HTR-8/SVneo (cell line): Measurements from ENCODE around the gene LRRC8A.
"Not testable (repeated sequence)": the region's sequence is repeated elsewhere in the genome, so short reads cannot be mapped to it uniquely, and the experiment has no call there.

Source experiments
- DNase-seq: peaks from one replicate; pipeline ENCODE4 v3.0.0; 2011; ENCODE audit warnings: low spot score, mixed read lengths; ENCODE audit not compliant: insufficient read length
- FAIRE-seq: peaks from 2 replicates; lab custom pipeline; 2011; peaks lifted over from hg19 to GRCh38; lab: Jason Lieb, UNC

The LRRC8A gene

DNA sequence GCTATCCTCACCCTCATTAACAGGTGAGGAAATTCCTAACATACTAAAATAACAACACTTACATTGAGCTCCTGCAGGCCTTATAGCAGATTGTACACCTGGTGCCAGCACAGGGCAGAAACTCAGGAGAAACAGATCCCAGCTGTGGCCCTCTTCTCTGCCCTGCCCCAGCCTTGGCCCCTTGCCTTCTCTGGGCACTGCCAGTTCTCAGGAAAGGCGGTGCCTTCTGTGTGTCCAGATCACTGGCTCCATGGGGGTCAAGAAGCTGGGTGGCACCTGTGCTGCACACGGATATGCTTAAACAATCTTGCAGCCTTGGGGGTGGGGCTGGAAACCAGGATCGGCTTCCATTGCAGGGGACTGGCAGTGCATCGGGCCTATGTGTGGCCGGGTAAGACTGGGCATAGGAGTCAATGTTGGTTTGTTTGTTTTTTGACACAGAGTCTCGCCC lies 19.5 kb upstream of the LRRC8A start:
- FAIRE-seq, result no peak
- no peak for DNase-seq

DNA sequence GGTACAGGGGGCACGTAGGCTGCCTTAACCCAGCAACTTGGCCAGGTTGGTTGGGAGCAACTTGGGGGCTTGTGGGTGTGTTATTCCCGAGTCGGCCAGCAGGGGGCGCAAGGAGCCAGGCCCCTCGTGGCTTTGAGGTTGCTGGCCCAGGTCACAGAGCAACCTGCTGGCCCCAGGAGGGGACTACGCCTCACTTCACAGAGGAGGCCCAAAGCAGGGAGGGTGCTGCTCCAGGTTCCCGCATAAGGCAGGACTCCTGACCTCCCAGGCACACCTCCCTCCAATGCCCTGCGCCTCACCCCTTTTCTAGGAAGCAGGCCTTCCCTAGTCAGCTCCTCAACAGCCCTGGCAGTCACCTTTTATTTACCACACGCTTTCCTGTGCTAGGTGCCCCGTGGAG lies 18.3 kb upstream of the LRRC8A start:
- FAIRE-seq, result no peak

DNA sequence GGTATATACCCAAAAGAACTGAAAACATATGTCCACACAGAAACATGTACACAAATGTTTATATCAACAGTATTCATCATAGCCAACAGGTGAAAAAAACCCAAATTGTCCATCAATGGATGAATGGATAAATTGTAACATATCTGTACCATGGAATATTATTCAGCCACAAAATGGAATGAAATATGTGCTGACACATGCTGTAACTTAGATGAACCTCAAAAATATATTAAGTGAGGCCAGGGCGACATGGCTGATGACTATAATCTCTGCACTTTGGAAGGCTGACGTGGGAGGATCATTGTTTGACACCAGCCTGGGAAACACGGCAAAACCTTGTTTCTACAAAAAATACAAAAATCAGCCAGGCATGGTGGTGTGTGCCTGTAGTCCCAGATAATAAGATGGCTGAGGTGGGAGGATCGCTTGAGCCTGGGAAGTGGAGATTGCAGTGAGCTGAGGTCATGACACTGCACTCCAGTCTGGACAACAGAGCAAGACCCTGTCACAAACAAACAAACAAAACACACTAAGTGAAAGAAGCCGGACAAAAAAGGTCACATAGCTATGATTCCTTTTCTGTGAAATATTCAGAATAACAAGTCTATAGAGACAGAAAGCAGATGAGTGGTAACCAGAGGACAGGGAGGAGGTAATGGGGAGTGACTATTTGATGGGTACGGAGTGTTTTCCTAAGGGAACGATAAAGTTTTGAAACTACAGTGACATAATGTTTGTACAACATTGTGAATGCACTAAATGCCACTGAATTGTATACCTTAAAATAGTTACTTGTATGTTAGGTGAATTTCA lies 11.6 kb upstream of the LRRC8A start:
- no peak for FAIRE-seq
- no peak for DNase-seq

More for the DNA sequence above, 18.3 kb upstream of the LRRC8A start:
- peak; percentile 76 for DNase-seq

DNA sequence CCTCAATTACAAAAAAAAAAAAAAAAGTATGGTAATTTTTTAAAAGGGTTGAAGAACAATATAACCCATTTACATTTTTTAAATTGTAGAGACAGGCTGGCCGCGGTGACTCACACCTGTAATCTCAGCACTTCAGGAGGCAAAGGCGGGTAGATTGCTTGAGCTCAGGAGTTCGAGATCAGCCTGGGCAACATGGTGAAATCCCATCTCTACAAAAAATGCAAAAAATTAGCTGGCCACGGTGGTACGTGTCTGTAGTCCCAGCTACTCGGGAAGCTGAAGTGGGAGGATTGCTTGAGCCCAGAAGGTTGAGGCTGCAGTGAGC lies 11.0 kb upstream of the LRRC8A start:
- not testable (repeated sequence) for FAIRE-seq, DNase-seq

DNA sequence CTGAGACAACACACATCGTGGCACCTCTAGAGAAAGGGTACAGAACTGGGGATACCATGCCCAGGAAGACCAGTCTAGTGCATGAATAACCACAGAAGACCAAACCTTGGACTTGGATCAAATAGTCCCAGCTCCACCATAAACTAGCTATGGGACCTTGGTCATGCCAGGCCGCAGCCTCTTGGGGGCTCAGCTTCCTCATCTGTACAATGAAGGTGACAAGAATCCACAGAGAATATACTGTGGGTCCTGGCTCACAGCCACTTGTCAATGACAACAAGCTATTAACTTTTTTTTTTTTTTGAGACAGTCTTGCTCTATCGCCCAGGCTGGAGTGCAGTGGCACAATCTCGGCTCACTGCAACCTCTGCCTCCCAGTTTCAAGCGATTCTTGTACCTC lies 4.1 kb upstream of the LRRC8A start:
- no peak for FAIRE-seq

DNA sequence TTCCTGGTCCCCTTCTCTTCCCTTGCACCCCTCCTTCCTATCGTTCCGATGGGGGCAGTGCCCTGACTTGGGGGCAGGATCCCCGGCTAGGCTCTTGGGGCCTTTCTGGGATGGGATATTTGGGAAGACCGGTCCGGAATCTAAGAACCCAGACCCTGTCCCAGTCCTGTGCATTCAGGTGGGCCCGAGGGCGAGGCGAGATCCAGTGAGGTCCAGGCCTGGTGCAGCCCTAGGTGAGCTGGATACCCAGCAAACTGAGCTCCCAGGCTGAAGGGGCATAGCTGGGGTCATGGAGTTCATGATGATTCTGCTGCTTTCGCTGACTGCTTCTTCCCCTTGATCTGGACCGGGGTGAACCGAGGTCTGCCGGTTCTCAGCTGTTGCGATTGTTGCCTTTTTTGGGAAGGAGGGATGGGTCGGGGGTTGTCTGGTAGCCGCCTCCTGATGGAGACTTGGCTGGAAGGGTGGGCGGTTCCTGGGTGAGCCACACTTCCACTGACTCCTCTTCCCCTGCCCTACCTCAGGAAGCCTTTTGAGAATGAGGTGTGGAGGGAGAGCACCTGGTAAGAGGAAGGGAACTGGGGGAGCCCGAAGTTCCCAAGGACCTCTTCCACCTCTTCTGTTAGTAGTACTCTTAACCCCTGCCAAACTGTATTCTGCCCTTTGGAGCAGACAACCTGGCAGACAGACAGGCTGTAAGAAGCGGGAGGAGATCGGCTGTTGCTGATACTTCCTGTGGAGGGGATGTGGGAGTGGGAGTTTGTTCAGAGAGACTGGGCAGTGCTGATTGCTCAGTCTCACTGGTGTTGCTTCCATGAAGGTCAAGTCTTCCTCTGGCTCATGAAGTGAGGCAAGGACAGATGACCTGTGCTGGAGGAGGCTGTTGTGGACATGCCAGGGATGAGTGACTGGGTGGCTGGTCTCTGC lies 1.0 kb downstream of the LRRC8A start:
- DNase-seq (no peak), FAIRE-seq (no peak)

More for the DNA sequence above, 4.1 kb upstream of the LRRC8A start:
- DNase-seq, result no peak

DNA sequence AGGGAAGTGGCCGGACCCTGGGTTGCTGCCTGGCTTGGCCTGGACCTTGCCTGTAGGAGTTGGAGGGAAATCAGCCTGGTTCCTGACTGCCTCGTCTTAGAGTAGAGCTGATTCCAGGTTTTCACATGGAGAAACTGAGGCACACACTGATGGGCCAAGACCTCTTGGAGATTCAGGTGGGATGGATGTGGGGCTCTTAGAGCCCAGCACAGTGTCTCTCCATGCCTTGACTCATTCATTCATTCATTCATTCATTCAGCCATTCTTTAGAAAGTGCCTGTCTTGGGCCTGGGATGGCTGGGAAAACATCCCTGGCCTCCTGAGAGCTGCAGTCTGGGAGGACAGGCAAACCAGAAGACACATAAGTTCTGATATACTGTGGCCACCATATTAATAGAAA lies 2.2 kb downstream of the LRRC8A start:
- no peak for FAIRE-seq
- no peak for DNase-seq

DNA sequence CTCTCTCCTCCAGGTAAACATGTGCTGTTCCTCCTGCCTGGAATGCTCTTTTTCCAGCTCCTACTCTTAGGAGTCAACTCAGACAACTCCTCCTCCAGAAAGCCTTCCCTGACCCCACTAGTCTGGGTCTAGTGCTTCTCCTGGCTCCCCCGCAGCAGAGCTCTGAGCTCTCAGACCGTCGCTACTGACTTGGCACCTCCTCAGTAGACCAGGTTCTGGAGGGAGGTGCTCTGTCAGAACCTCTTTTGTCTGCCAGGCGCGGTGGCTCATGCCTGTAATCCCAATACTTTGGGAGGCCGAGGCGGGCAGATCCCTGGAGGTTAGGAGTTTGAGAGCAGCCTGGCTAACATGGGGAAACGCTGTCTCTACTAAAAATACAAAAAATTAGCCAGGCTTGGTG lies 3.4 kb downstream of the LRRC8A start:
- DNase-seq (no peak), FAIRE-seq (no peak)

DNA sequence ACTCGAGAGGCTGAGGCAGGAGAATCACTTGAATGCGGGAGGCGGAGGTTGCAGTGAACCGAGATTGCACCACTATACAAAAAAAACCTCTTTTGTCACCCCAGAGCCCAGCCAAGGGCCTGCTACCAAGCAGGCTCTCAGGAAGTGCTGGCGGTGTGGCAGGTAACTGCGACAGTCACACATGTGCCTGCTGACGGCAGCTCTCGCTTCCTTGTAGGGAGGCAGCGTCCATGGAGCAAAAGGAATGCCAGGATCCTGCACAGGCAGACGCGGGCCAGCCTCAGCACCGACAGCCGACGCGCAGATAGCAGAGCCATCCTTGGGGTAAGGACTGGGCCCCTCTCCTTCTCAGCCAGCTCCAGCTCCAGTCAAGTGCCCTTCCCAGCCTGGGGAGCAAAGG lies 3.9 kb downstream of the LRRC8A start:
- FAIRE-seq (no peak), DNase-seq (no peak)

DNA sequence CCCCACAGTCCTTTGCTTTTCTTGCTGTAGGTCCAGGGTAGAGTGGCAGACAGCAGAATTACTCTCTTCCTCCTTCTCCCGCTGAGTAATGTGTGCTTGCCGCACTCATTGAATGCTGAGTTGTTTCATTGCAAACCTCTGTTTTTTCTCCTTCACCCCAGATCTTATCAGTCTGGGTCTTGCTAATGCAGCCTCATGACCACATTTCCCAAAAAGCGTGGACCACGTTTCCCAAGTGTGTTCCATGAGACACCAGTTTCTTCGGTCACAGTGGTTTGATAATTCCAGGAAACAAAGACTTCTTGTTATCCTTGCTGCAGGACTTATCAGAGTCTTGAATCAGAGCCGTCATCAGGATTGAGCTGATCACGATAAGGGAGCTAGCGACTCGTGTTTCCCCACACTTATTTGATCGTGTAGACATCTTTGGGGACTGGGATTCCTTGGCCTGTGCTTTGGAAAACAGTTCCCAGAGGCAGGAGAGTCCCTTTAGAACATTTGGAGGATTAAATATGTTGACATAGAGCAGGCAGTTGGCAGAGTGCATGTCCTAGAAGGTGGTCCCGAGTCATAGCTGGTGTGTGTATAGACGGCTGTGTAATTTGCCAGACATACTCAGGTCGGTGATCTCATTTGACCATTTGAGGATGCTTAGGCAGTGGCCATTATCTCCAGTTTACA lies 4.4 kb downstream of the LRRC8A start:
- DNase-seq (no peak), FAIRE-seq (no peak)

DNA sequence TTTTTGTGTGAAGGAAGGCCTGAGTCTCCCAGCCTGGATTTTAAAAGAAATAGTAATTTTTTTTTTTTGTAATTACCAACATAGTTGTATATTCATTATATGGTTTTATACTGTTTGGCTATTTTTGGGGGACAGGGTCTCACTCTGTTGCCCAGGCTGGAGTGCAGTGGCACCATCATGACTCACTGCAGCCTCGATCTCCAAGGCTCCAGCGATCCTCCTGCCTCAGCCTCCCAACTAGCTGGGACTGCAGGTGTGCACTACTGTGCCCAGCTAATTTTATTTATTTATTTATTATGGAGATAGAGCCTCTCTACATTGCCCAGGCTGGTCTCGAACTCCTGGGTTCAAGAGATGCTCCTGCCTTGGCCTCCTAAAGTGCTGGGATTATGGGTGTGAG lies 5.1 kb downstream of the LRRC8A start:
- no peak for FAIRE-seq

DNA sequence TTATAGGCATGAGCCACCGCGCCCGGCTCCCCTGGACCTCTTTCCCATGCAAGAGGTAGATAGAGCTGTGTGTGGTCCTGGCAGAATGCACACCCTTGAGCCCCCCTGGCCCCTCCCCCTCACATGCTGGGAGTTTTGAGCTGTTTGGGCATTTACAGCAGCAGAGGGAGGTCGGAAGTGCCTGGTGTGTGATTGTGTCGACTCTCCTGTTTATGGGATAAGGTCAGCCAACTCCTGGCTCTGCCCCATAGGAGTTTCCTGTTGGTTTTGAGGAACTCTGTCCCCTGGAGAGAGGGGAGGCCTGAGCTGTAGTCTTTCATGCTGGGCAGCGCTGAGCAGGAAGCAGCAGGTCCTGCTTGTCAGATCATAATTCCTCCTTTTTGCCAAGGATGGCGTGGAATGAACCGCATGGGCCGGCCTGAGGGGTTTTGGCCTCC lies 6.0 kb downstream of the LRRC8A start:
- FAIRE-seq, result no peak
- no peak for DNase-seq

More for the DNA sequence above, 5.1 kb downstream of the LRRC8A start:
- no peak for DNase-seq

DNA sequence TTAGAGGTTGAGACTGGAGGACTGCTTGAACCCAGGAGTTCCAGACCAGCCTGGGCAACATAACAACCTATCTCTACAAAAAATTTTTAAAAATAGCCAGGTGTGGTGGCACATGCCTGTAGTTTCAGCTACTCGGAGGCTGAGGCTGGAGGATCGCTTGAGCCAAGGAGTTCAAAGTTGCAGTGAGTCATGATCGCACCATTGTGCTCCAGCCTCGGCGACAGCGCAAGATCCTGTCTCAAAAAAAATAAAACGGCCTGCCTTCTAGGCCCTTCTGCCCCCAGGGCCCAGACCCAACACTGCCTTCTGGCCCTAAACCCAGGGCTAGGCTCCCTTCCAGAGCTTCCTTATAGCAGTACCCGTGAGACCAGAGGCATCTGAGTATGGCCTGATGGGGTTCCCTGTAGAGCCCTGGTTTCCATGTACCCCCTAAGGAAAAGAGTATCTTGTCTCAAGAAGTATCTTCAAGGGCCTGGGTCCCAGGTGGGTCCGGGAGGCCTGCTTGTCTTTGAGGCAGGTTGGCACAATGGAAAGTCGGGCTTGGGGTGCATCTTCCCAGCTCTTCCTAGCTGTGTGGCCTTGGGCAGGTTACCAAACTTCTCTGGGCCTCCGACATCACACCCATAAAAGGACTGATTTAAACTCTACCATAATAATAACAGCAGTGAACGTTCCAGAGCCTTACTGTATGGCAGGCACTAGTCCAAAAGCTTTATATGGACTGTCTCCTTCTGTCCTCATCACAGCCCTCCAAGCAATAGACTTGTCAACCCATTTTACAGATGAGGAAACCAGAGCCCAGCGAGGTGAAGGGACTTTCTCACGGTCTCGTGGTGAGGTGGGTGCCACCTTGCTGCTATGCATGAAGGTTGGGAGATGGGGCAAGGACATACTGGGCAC lies 9.6 kb downstream of the LRRC8A start:
- FAIRE-seq (no peak), DNase-seq (no peak)

DNA sequence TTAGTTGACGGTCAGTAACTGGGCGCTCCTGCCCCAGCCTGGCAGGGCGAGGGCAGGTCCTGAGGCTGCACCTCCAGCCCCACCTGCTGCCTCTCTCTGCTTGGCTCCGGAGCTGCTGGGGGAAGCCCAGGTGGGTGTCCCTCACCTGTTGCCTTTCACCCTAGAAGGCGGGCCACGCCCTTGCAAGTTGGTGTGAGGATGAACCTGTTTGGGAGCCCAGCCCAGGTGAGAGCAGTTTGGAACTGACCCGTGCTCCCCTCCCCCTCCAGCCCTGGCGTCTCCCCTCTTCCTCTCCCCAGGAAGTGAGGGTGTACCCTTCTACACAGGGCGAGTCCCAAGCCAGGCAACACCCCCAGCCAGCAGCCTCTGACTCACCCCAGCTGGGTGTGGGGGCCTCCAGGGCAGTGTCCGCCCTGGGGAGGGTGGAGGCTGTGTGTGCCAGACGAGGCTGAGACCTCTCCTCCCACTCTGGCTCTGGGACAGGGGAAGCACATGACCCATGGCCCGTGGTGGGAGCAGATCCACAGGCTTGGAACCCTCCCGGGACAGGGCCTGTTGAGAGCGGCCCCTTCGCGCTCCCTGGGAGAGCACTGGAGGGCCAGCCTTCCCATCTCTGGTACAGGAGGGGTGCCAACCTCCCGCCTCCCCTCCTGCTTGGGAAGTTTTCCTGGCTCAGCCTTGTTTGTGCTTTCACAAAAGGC lies 10.4 kb downstream of the LRRC8A start:
- DNase-seq, result peak; percentile 67
- peak; percentile 80 for FAIRE-seq

DNA sequence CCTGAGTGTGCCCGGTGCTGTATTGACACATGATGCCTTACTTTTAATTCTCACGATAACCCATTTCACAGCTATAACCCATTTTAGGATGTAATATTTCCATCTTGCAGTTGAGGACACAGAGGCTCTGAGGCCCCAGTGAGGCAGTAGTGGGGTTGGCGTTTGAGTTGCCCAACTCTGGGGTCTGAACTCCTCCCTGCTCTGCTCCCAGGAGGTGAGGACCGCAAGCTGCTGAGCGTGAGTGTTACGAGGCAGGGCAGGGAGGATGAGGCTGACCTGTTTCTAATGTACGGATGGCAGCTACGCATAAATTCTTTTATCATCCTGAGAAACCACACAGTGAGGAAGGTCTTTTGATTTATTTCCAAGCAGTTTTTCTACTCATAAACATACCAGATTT lies 11.4 kb downstream of the LRRC8A start:
- DNase-seq (no peak), FAIRE-seq (no peak)

DNA sequence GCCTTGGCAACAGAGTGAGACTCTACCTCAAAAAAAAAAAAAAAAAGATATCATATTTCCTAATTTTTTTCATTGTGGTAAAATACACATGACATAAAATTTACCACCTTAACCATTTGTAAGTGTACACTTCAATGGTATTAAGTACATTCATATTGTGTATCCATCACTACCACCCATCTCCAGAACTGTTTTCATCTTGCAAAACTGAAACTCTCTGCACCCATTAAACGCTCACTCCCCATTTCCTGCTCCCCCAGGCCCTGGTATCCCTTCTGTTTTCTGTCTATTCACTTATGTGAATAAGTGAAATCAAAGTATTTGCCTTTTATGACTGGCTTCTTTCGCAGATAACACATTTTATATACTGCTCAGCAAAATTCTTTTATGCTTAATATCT lies 12.8 kb downstream of the LRRC8A start:
- DNase-seq (no peak), FAIRE-seq (no peak)

DNA sequence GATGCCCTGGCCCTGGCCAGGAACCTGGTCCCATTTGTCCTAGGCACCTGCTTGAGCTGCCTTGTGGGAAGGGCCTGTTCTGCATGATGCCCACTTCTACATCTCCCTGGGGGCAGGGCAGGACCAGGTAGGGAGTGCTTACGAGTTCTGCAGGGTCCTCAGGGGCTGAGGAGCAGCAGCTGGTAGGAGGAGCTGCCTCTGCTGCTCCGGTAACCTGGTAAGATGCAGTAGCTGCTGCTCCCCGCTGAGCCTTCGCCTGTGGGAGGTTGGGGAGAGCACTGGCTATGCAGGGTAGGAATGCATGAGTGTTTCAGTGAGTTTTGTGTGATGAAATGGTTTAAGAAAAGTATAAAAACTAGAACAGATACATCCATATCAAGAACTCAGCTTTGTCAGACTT lies 13.6 kb downstream of the LRRC8A start:
- DNase-seq, result no peak
- no peak for FAIRE-seq

DNA sequence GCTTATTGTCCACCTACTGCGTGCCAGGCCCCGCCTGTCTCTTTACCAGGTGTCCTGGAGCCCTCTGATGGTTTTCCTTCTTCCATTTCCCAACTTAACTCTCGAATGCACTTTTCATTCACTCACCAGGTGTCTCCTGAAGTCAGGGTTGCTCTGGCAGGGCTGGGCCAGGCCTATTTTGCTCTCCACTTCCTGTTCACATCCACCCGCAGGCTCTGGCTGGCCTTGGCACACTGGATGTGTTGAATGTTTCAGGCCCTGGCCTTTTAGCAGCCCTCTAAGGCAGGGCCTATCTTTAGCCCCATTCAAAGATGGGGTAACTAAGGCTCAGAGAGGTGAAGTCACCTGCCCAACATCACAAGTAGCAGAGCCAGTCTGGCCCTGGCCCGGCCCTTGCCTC lies 16.4 kb downstream of the LRRC8A start:
- DNase-seq (no peak), FAIRE-seq (no peak)
